HS-27A (cell line): ENCODE measurements around the gene ASB2.

Source experiments
- DNase-seq: peaks from one replicate; pipeline ENCODE4 v3.0.0-alpha.2; 2012; ENCODE audit warnings: low read depth, missing footprints

ASB2 gene

DNA sequence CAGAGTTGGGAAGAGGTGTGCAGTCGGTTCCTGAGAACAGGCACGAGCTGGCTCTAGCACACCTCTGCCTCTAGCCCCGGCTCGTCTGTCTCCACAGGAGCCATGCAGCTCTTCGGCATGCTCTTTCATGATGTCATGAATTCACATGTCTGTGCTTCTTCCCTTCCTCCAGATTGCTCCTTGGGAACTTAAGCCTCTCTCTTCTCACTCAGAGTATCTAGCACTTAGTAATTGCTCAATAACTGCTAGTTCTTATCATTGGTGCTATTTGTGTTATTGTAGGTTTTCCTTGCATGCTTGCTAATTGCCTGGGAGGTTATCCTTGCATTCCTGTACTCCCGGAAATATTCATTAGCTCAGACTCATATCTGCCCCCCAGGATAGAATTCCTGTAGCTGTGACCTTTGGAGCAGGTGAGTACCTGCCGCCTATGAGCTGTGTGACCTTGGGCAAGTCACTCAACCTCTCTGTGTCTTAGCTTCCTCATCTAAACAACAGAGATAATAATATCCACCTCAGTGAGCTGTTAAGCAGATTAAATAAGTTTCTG lies 29.8 kb downstream of the ASB2 start:
- DNase-seq = no peak

GRCh38 chr14:93946104-93946503 lies 30.3 kb downstream of the ASB2 start:
- no peak for DNase-seq

GRCh38 chr14:93945070-93945399 lies 31.3 kb downstream of the ASB2 start:
- no peak for DNase-seq

DNA sequence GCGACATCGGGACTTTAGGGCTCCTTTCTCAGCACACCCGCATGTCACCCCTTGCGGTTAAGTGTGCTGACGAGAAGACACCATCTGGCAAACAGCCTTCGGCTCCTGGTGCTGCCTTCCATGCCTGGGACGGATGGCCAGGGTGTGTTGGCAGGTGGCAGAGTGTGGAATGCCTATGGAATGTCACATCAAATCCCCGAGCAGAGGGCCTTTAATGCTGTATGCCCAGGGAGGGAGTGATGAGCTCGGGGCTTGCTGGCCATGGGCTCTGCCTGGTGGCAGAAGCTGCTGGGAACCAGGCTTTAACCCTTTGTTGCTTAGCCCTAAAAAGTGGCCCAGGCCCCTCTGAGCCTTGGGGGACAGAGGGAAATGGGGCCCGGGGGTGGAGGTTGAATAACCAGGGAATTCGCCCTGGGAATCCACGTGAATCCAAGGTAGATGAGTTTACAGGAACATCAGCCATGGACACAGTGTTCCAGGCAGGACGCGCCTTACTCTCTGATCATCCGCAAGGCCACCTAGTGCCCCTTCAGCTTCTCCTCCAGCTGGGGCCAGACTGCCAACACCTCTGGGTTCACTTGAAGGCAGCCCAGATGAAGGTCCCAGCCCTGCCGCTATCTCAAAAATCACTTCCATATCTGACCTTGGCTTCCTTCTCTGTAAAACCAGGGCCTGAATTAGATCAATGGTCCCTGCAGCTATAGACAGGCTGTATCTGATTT lies 31.9 kb downstream of the ASB2 start:
- no peak for DNase-seq

DNA sequence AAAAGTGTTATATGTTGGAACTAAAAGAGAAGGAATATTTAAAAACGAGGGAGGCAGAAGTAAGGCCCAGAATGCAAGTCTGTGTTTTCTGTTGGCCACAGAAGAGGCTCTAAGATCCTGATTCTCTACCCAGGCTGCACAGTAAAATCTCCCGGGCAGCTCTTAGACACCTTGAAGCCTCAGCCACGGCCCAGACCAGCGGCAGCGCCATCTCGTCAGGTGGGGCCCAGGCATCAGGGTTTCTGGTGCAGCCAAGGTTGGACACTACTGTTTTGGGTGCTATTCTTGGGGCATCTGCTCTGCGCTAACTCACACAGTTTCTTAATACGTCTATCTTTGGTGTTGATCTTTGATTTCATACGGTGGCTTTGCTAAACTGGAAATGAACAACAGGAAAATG lies 32.4 kb downstream of the ASB2 start:
- DNase-seq = no peak

DNA sequence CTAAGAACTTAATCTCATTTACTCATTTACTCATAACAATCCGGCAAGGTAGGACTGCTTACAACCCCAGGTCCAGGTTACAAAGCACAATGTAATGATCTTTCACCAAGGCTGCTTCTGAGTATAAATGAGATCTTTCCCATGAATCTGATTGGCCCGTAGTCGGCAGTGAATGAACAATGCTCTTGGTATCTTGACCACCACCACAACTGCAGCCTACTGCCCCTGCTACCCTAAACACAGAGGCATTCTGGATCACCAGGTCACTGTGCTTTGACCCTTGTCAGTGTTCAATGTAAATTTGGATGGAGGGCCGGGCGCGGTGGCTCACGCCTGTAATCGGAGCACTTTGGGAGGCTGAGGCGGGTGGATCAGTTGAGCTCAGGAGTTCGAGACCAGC lies 33.3 kb downstream of the ASB2 start:
- DNase-seq = no peak

- no peak for DNase-seq
Measured at GRCh38 chr14:93941293-93941910, 35.0 kb downstream of the ASB2 start.

DNA sequence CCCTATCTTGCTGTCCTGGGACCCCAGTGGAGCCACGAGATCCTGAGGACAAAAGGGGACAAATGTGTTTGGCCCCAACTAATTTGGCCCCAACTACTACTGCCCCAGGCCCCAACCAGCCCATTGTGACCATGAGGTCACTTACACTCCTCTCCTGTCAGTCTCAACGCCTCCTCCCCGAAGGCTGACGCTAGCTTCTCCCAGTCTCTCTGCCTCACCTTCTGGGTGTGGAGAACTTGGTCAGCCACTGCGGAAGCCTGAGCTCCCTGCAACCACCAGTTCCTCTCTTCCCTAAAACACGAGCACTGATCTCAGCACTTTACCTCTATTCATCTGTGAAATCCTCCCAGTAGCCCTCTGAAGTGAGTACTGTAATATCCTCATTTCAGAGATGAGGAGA lies 35.9 kb downstream of the ASB2 start:
- DNase-seq = no peak

- DNase-seq = no peak
Measured at GRCh38 chr14:93939304-93940229, 36.8 kb downstream of the ASB2 start.

GRCh38 chr14:93938751-93939303 lies 37.5 kb downstream of the ASB2 start:
- DNase-seq = no peak

DNA sequence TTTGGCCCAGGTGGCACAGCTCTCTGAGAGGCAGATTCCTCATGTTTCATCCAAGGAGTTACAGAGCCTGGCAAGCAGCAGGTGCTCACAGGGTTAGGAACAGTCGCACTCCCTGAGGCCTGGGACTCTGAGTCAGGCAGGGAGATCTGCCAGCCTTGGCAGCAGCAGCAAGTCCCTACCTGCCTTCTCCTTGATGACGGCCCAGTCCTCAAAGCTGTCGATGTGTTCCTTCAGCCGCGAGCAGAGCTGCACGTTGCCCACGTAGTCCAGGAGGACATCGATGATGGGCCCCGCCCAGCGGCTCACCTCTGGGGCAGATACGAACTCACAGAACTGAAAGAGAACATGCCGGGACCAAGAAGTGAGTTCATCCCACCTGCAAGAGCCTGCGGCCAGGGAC lies 38.9 kb downstream of the ASB2 start:
- DNase-seq = no peak

DNA sequence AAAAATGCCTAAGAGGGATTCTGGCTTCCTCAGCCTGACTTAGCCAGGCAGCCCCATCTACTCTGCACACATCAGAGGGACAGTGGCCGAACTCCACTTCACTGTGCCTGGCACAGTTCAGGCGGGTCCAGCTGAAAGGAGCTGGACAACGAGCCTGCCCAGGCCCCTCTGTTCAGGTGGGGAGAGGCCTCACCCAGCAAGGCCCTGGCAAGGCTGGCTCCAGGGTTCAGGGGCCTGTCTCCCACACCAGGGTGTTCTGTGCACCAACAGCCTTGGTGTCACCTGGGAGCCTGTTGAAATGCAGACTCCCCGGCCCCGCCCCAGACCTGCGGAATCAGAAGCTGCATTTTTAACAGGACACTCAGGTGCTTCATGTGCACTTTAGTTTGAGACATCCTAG lies 39.4 kb downstream of the ASB2 start:
- DNase-seq = no peak

DNA sequence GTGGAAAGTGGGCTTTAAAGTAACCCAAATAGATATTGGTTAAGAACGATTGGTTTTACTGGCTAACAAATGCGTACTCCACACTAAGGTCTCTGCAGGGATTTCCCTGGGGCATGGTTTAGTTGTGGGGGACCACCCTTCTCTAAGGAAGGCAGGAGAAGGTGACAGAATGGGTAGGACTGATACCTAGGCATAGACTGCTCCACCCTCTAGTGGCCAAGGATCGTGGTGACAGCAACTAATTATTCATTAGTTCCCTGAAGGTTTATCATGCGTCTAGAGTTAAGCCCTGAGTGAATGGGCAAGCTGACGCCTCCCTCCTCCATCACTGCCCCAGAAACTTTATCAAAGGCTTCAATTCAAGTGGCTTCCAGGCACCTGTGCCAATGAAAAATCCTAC lies 40.1 kb downstream of the ASB2 start:
- DNase-seq = no peak

GRCh38 chr14:93935213-93935612 lies 41.2 kb downstream of the ASB2 start:
- no peak for DNase-seq

- DNase-seq = no peak
Measured at GRCh38 chr14:93932642-93933041, 43.7 kb downstream of the ASB2 start.

GRCh38 chr14:93930989-93931307 lies 45.4 kb downstream of the ASB2 start:
- no peak for DNase-seq

DNA sequence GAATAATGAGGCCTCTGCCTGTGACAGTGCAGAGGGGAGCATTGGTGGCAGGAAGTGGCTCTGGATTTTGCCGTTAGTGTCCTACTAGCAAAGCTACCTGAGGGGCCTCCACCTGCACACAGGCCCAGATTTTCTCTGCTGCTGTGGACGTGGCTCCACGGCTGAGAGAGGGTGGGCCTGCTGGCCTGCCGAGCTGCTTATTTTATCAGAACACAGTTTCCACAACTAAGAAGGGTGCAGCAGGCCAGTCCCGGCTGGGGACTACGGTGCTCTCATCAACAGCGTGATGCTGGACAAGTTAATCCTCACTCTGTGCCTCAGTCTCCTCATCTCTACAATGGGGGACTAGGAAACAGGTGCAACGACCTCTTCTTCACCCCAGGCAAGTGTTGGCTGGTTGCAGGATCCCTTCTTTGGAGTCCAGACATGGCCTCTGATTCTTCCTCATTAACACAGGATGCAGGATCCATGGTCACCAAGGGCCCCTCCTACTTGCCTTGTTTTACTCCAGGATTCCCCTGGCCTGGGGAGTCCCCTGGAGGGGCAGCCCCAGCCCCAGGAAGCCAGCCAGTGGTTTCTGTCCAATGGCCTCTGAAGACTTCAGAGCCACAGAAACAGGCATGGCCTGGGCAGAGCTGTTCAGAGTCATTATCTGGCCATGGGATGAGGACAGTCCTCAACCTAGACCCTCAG lies 45.9 kb downstream of the ASB2 start:
- no peak for DNase-seq

GRCh38 chr14:93929657-93930056 lies 46.7 kb downstream of the ASB2 start:
- no peak for DNase-seq

- DNase-seq = no peak
Measured at GRCh38 chr14:93929048-93929535, 47.3 kb downstream of the ASB2 start.

- no peak for DNase-seq
Measured at GRCh38 chr14:93928184-93929047, 48.0 kb downstream of the ASB2 start.

GRCh38 chr14:93927800-93928145 lies 48.6 kb downstream of the ASB2 start:
- DNase-seq = no peak
